ENCODE results near the gene ZNF428. TPM values are rescaled to one million over a fixed set of nuclear protein-coding genes. Genes with fewer than 3 reads are reported as not detected.

The ZNF428 gene
- total RNA-seq, 1 experiment from 2014 or later = 46.8 TPM

- H3F3A ChIP-seq (ENCODE audit: low read length, unreplicated experiment) = no peaks in the 10 kb centered on the region
- no peak overlapping the region for H2AFZ ChIP-seq (ENCODE audit: low read length)
- ChIA-PET CTCF (no interaction called here), POLR2A (ENCODE audit: unreplicated experiment) (no interaction called here)
- no peak overlapping the region for H3K4me3 ChIP-seq (ENCODE audit: low read length)
- peaks cover 75% of the 10 kb centered on the region for H3K36me3 ChIP-seq (ENCODE audit: low read depth, low read length)
- ATAC-seq (no peak), DNase-seq (no peak)
- H4K20me1 ChIP-seq (ENCODE audit: low read length) = peaks cover 34% of the 10 kb centered on the region
- no peaks in the 10 kb centered on the region for H3K9me2 ChIP-seq (replicated peaks; ENCODE audit: low read length)
- no peaks in the 10 kb centered on the region for H3K9me3 ChIP-seq (ENCODE audit: low read length)
- no peak overlapping the region for H3K27ac ChIP-seq (ENCODE audit: low read length)
- H3K27me3 ChIP-seq (ENCODE audit: low read length) = no peaks in the 10 kb centered on the region
- intact Hi-C loops (cut with micrococcal nuclease) = no loop called here
- no peaks in the 10 kb centered on the region for H3K4me1 ChIP-seq (ENCODE audit: insufficient read depth, low read length)
- H3K4me2 ChIP-seq (ENCODE audit: low read length) = no peak overlapping the region
- no peak overlapping the region for H3K9ac ChIP-seq (ENCODE audit: low read length)
- TF ChIP-seq CTCF (conservative IDR thresholded peaks at IDR 0.05; ENCODE audit: low read depth, low read length) (no peak), EZH2phosphoT487 (IDR thresholded peaks at IDR 0.05; ENCODE audit: borderline replicate concordance, low read length) (no peak), EZH2 (IDR thresholded peaks at IDR 0.05; ENCODE audit: low read length, unreplicated experiment) (no peak)
- no TSS peak for BruUV-seq (replicated peaks)
- peaks cover 24% of the 10 kb centered on the region; the same call in 1 of the 2 replicates for H3K79me2 ChIP-seq (ENCODE audit: low read length)
Measured at GRCh38 chr19:43660301-43660970, 41.0 kb upstream of the ZNF428 start.

GRCh38 chr19:43658494-43658893, 39.1 kb upstream of the ZNF428 start:
- ChIA-PET POLR2A (ENCODE audit: unreplicated experiment) (no interaction called here), CTCF (interaction anchor here (0.7 kb wide), 1 partner anchor 10 kb away, joined by 9 read pairs; no protein-coding TSS in a partner anchor)
- DNase-seq (no peak), ATAC-seq (no peak)
- Histone ChIP-seq H3K27ac (ENCODE audit: low read length) (no peak overlapping the region), H4K20me1 (ENCODE audit: low read length) (peaks cover 19% of the 10 kb centered on the region), H3F3A (ENCODE audit: low read length, unreplicated experiment) (no peaks in the 10 kb centered on the region), H3K79me2 (ENCODE audit: low read length) (peaks cover 15% of the 10 kb centered on the region; the same call in 1 of the 2 replicates), H3K9me3 (ENCODE audit: low read length) (no peaks in the 10 kb centered on the region), H3K4me2 (ENCODE audit: low read length) (no peak overlapping the region), H3K9ac (ENCODE audit: low read length) (no peak overlapping the region), H3K27me3 (ENCODE audit: low read length) (no peaks in the 10 kb centered on the region), H3K36me3 (ENCODE audit: low read depth, low read length) (peaks cover 58% of the 10 kb centered on the region; the same call in 1 of the 2 replicates), H3K4me1 (ENCODE audit: insufficient read depth, low read length) (no peaks in the 10 kb centered on the region), H3K9me2 (replicated peaks; ENCODE audit: low read length) (no peaks in the 10 kb centered on the region), H2AFZ (ENCODE audit: low read length) (no peak overlapping the region), H3K4me3 (ENCODE audit: low read length) (no peak overlapping the region)
- TF ChIP-seq EZH2phosphoT487 (IDR thresholded peaks at IDR 0.05; ENCODE audit: borderline replicate concordance, low read length) = no peak
- no peak for TF ChIP-seq CTCF (conservative IDR thresholded peaks at IDR 0.05; ENCODE audit: low read depth, low read length)
- no peak for TF ChIP-seq EZH2 (IDR thresholded peaks at IDR 0.05; ENCODE audit: low read length, unreplicated experiment)
- intact Hi-C loops (cut with micrococcal nuclease) = no loop called here
- BruUV-seq (replicated peaks) = no TSS peak

- no TSS peak for BruUV-seq (replicated peaks)
- Histone ChIP-seq H3F3A (ENCODE audit: low read length, unreplicated experiment) (no peaks in the 10 kb centered on the region), H3K4me1 (ENCODE audit: insufficient read depth, low read length) (no peaks in the 10 kb centered on the region), H3K36me3 (ENCODE audit: low read depth, low read length) (peaks cover 58% of the 10 kb centered on the region; the same call in 1 of the 2 replicates), H3K27me3 (ENCODE audit: low read length) (no peaks in the 10 kb centered on the region), H3K9me2 (replicated peaks; ENCODE audit: low read length) (no peaks in the 10 kb centered on the region), H4K20me1 (ENCODE audit: low read length) (peaks cover 19% of the 10 kb centered on the region), H3K9me3 (ENCODE audit: low read length) (no peaks in the 10 kb centered on the region), H3K79me2 (ENCODE audit: low read length) (peaks cover 13% of the 10 kb centered on the region; the same call in 1 of the 2 replicates), H3K4me3 (ENCODE audit: low read length) (no peak overlapping the region), H2AFZ (ENCODE audit: low read length) (no peak overlapping the region), H3K4me2 (ENCODE audit: low read length) (no peak overlapping the region), H3K9ac (ENCODE audit: low read length) (no peak overlapping the region), H3K27ac (ENCODE audit: low read length) (no peak overlapping the region)
- ChIA-PET CTCF (no interaction called here), POLR2A (ENCODE audit: unreplicated experiment) (no interaction called here)
- no peak for ATAC-seq
- intact Hi-C loops (cut with micrococcal nuclease) = no loop called here
- TF ChIP-seq CTCF (conservative IDR thresholded peaks at IDR 0.05; ENCODE audit: low read depth, low read length) (no peak), EZH2 (IDR thresholded peaks at IDR 0.05; ENCODE audit: low read length, unreplicated experiment) (no peak), EZH2phosphoT487 (IDR thresholded peaks at IDR 0.05; ENCODE audit: borderline replicate concordance, low read length) (no peak)
- DNase-seq = no peak
Measured at GRCh38 chr19:43658001-43658400, 38.6 kb upstream of the ZNF428 start.
